H1 (cell line): Measurements from ENCODE around the gene KCNAB3. TPM values are rescaled to one million over a fixed set of nuclear protein-coding genes. Genes with fewer than 3 reads are reported as not detected.

ENCODE experiments used
- CHD1 ChIP-seq: IDR thresholded peaks from 2 replicates; pipeline ENCODE4 v1.6.1; 2012; ENCODE audit warnings: low read depth, low read length, improper control_type of control experiment
- JUND ChIP-seq: IDR thresholded peaks from 2 replicates; pipeline ENCODE4 v1.6.1; 2011; ENCODE audit warnings: mild to moderate bottlenecking, improper control_type of control experiment, low read length
- SIN3A ChIP-seq, 2 experiments: IDR thresholded peaks in 1 of 2; conservative IDR thresholded peaks in 1 of 2; 2 replicates each; pipeline ENCODE4 v1.6.1; 2011 to 2012; ENCODE audit warnings: low read length in 2 of 2, improper control_type of control experiment in 1 of 2, low read depth in 1 of 2, mild to moderate bottlenecking in 1 of 2
- TBP ChIP-seq: IDR thresholded peaks from 2 replicates; pipeline ENCODE4 v1.6.1; 2011; ENCODE audit warnings: low read depth, low read length, improper control_type of control experiment
- polyA plus RNA-seq, 7 experiments: library from polyadenylated mRNA; depleted of rRNA in 3 of 7; stranded (reverse) in 5 of 7; unstranded in 2 of 7; fragments of >200 nt in 5 of 7; fragments of 200-250 nt in 2 of 7; gene quantifications; 1 replicate in 5 of 7; 2 replicates in 1 of 7; 4 replicates in 1 of 7; pipeline versions ENCODE4 v1.2.1 to v1.2.3, GENCODE V29; 2011 to 2013; ENCODE audit warnings: missing spikeins in 2 of 7, mixed read lengths in 2 of 7
- total RNA-seq: library from RNA; stranded (reverse); fragmentation: NEBNext Ultra II Directional; extraction: Animal tissue kit (Norgen Biotek cat#: 25700); gene quantifications from 2 replicates; pipeline ENCODE4 v1.2.1, GENCODE V29; 2021
- TF ChIP-seq, protein P1 (sequence below): fragments of 300-600 bp; sonication (generic); IDR thresholded peaks from 2 replicates; pipeline ENCODE4 v1.7.1; 2012; ENCODE audit warnings: low read length, moderate library complexity, mild to moderate bottlenecking, inconsistent platforms; ENCODE audit not compliant: insufficient replicate concordance

The KCNAB3 gene
- total and polyA plus RNA-seq, 2 of the 8 experiments (the other 6 are each of a cell fraction or from before 2014, with no cell fraction given), result 1.7 to 2.4 TPM

DNA sequence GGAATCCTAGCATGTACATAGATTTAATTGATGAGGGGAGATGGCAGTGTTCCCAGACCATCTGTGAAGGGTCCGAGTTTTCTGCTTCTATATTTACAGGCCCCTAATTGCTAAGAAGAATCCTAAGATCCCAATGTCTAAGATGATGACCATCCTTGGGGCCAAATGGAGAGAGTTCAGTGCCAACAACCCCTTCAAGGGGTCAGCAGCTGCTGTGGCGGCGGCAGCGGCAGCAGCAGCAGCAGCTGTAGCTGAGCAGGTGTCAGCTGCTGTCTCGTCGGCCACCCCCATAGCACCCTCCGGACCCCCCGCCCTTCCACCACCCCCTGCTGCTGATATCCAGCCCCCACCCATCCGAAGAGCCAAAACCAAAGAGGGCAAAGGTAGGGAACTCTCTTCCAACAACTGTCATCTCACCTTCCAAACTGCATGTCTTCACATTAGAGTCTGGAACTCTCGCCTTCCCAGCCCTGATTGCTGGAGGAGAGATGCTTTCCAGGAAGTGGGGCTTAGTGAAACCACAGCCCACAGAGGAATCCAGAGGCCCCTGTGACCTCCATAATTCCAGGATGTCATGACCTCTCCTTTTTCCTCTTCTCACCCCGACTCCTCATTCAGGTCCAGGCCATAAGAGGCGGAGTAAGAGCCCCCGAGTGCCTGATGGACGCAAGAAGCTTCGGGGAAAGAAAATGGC, 36.3 kb downstream of the KCNAB3 start (continued):
- TF ChIP-seq CHD1 (no peak), SIN3A (conservative IDR thresholded peaks at IDR 0.05 in 1 of 2, IDR thresholded peaks at IDR 0.05 in 1 of 2; ENCODE audit: low read depth in 1 of 2, low read length in 2 of 2) (no peak), JUND (no peak), TBP (no peak)
- TF ChIP-seq, protein P1, sequence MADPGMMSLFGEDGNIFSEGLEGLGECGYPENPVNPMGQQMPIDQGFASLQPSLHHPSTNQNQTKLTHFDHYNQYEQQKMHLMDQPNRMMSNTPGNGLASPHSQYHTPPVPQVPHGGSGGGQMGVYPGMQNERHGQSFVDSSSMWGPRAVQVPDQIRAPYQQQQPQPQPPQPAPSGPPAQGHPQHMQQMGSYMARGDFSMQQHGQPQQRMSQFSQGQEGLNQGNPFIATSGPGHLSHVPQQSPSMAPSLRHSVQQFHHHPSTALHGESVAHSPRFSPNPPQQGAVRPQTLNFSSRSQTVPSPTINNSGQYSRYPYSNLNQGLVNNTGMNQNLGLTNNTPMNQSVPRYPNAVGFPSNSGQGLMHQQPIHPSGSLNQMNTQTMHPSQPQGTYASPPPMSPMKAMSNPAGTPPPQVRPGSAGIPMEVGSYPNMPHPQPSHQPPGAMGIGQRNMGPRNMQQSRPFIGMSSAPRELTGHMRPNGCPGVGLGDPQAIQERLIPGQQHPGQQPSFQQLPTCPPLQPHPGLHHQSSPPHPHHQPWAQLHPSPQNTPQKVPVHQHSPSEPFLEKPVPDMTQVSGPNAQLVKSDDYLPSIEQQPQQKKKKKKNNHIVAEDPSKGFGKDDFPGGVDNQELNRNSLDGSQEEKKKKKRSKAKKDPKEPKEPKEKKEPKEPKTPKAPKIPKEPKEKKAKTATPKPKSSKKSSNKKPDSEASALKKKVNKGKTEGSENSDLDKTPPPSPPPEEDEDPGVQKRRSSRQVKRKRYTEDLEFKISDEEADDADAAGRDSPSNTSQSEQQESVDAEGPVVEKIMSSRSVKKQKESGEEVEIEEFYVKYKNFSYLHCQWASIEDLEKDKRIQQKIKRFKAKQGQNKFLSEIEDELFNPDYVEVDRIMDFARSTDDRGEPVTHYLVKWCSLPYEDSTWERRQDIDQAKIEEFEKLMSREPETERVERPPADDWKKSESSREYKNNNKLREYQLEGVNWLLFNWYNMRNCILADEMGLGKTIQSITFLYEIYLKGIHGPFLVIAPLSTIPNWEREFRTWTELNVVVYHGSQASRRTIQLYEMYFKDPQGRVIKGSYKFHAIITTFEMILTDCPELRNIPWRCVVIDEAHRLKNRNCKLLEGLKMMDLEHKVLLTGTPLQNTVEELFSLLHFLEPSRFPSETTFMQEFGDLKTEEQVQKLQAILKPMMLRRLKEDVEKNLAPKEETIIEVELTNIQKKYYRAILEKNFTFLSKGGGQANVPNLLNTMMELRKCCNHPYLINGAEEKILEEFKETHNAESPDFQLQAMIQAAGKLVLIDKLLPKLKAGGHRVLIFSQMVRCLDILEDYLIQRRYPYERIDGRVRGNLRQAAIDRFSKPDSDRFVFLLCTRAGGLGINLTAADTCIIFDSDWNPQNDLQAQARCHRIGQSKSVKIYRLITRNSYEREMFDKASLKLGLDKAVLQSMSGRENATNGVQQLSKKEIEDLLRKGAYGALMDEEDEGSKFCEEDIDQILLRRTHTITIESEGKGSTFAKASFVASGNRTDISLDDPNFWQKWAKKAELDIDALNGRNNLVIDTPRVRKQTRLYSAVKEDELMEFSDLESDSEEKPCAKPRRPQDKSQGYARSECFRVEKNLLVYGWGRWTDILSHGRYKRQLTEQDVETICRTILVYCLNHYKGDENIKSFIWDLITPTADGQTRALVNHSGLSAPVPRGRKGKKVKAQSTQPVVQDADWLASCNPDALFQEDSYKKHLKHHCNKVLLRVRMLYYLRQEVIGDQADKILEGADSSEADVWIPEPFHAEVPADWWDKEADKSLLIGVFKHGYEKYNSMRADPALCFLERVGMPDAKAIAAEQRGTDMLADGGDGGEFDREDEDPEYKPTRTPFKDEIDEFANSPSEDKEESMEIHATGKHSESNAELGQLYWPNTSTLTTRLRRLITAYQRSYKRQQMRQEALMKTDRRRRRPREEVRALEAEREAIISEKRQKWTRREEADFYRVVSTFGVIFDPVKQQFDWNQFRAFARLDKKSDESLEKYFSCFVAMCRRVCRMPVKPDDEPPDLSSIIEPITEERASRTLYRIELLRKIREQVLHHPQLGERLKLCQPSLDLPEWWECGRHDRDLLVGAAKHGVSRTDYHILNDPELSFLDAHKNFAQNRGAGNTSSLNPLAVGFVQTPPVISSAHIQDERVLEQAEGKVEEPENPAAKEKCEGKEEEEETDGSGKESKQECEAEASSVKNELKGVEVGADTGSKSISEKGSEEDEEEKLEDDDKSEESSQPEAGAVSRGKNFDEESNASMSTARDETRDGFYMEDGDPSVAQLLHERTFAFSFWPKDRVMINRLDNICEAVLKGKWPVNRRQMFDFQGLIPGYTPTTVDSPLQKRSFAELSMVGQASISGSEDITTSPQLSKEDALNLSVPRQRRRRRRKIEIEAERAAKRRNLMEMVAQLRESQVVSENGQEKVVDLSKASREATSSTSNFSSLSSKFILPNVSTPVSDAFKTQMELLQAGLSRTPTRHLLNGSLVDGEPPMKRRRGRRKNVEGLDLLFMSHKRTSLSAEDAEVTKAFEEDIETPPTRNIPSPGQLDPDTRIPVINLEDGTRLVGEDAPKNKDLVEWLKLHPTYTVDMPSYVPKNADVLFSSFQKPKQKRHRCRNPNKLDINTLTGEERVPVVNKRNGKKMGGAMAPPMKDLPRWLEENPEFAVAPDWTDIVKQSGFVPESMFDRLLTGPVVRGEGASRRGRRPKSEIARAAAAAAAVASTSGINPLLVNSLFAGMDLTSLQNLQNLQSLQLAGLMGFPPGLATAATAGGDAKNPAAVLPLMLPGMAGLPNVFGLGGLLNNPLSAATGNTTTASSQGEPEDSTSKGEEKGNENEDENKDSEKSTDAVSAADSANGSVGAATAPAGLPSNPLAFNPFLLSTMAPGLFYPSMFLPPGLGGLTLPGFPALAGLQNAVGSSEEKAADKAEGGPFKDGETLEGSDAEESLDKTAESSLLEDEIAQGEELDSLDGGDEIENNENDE, result no peak
